HG02938 (cell line): ENCODE data around the gene PAQR8.

Experiments used
- ATAC-seq: cut with Tn5 transposase; IDR thresholded peaks from one replicate; pipeline ENCODE4 v1.9.1; 2021; ENCODE audit warnings: mild to moderate bottlenecking, moderate library complexity; ENCODE audit not compliant: unreplicated experiment

Gene PAQR8

DNA sequence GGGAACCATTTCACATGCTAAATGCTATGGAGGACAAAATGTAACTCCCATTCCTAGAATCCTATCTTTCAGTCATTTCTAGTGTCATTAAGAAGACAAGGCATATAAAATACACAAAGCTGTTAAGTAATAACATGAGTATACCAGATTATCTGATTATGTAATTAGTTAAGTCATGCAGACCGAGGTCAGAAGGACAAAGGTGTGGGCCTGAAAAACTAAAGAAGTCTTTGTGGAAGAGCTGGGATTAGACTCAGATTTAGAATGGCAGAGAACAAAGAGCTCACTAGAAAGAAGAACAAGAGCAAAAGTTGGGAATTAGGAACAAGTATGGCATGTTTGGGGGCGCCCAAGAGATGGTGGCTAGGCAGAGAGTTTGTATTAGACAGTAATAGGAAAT, 95.1 kb downstream of the PAQR8 start:
- no peak for ATAC-seq
